Femur (tissue), 1 donor: ENCODE measurements around the gene IPO4.

ENCODE experiments used
- DNase-seq: peaks from one replicate; pipeline ENCODE4 v3.0.0-alpha.2; 2017

IPO4 gene

GRCh38 chr14:24172871-24173281 is 15.7 kb downstream of the IPO4 start:
- DNase-seq: no peak

- DNase-seq: peak; percentile 33
These were observed 16.3 kb downstream of the IPO4 start for GRCh38 chr14:24172261-24172860.

GRCh38 chr14:24171422-24172260 is 17.0 kb downstream of the IPO4 start, which contains the start of gene REC8:
REC8 (plus strand) TSS chr14:24172080; CDS start chr14:24172553, 473 bp downstream.
- DNase-seq: peak; percentile 92

GRCh38 chr14:24167469-24168114 is 21.0 kb downstream of the IPO4 start:
- peak; percentile 17 for DNase-seq

GRCh38 chr14:24165785-24166184 is 22.8 kb downstream of the IPO4 start:
- DNase-seq: no peak

GRCh38 chr14:24164518-24164991 is 24.1 kb downstream of the IPO4 start:
- DNase-seq: no peak

- no peak for DNase-seq
These were observed 26.5 kb downstream of the IPO4 start for GRCh38 chr14:24162093-24162492.

- peak; percentile 97 for DNase-seq
These were observed 27.5 kb downstream of the IPO4 start, which contains the start of gene IRF9 for GRCh38 chr14:24160850-24161804. IRF9 (plus strand) TSS chr14:24161265; CDS start chr14:24162145, 880 bp downstream.

- DNase-seq: no peak
These were observed 28.1 kb downstream of the IPO4 start for GRCh38 chr14:24160499-24160849.

- DNase-seq: no peak
These were observed 28.7 kb downstream of the IPO4 start for GRCh38 chr14:24159777-24160498.

- no peak for DNase-seq
These were observed 31.3 kb downstream of the IPO4 start for GRCh38 chr14:24157331-24157730.

GRCh38 chr14:24156840-24157239 is 31.8 kb downstream of the IPO4 start:
- DNase-seq: no peak

GRCh38 chr14:24155100-24155499 is 33.5 kb downstream of the IPO4 start:
- DNase-seq: no peak

- DNase-seq: peak; percentile 17
These were observed 37.1 kb downstream of the IPO4 start for GRCh38 chr14:24151404-24152080.

- no peak for DNase-seq
These were observed 37.6 kb downstream of the IPO4 start for GRCh38 chr14:24150993-24151392.

- no peak for DNase-seq
These were observed 38.0 kb downstream of the IPO4 start for GRCh38 chr14:24150567-24150966.

GRCh38 chr14:24150061-24150460 is 38.6 kb downstream of the IPO4 start:
- DNase-seq: peak; percentile 14

GRCh38 chr14:24149302-24149969 is 39.2 kb downstream of the IPO4 start:
- no peak for DNase-seq

- DNase-seq: no peak
These were observed 40.7 kb downstream of the IPO4 start for GRCh38 chr14:24147761-24148428.
